KBM-7 (cell line): ENCODE data around the gene USP6.
"Not testable (repeated sequence)": the region's sequence is repeated elsewhere in the genome, so short reads cannot be mapped to it uniquely, and the experiment has no call there.

Experiments used
- DNase-seq: peaks from one replicate; pipeline ENCODE4 v3.0.0-alpha.2; 2015
- in situ Hi-C: fragments of 300-500 bp; cut with MboI; formaldehyde crosslinking; loops from 2 replicates; pipeline ENCODE4 v1.14.3; 2020; ENCODE audit warnings: low sequenced_read_pairs, low pct_unique_long_range_greater_than_20kb, mixed read lengths

USP6 gene

GRCh38 chr17:5219536-5219935 is 103.7 kb downstream of the USP6 start:
- in situ Hi-C loops = no loop called here
- no peak for DNase-seq

DNA sequence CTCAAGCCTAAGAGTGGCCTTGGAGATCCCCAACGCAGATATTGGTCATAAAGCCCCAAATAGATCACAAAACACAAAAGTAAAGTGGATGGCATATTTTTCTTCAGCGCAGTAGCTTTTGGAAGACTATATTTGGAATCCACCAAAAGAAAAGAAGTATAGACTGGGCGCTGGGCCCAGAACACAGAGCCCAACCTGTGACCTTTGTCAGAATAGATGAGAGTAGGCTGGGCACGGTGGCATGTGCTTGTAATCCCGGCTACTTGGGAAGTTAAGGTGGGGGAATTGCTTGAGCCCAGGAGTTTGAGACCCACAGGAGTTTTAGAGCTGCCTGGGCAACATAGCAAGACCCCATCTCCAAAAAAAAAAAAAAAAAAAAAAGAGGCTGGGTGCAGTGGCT is 104.2 kb downstream of the USP6 start:
- in situ Hi-C loops = no loop called here
- DNase-seq = no peak

GRCh38 chr17:5221912-5222311 is 106.1 kb downstream of the USP6 start:
- DNase-seq, in situ Hi-C loops: not testable (repeated sequence)
